Astrocyte of the cerebellum (primary cell): Measurements from ENCODE around the gene ATP11A.

ENCODE experiments used
- DNase-seq: peaks from one replicate; pipeline ENCODE4 v3.0.0-alpha.2; 2011; ENCODE audit warnings: low read depth
- H3K4me3 ChIP-seq: 2 replicates; pipeline ENCODE4 v1.5.1; 2011; ENCODE audit warnings: mild to moderate bottlenecking, low read depth, low read length, moderate library complexity
- CTCF ChIP-seq: IDR thresholded peaks from 2 replicates; pipeline ENCODE4 v1.5.1; 2012; ENCODE audit warnings: low read length, low read depth, moderate library complexity, mild to moderate bottlenecking; ENCODE audit errors: missing control alignments
- in situ Hi-C: cut with HindIII; loops from 2 replicates; pipeline ENCODE4 v1.10.0; 2017; ENCODE audit warnings: low sequenced_read_pairs

Gene ATP11A

DNA sequence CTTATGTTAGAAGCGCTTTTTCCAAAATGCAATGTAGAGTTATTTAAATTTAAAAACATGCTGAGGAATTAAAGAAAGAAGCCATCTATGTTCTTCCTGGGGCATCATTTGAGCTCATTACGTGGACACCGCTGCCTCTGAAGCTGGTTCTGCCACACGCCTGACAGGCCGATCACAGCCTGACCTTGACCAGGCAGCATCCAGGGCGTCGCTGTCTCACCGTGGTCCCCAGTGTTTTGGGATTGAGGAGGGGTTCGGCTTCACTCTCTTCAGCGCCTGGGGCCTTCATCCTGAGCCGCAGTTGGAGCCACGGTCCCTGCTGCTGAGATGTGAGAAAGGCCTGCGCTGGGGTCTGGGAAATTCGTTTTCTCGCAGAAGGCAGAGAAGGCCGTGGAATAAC, 64.0 kb downstream of the ATP11A start:
- H3K4me3 ChIP-seq = no peak overlapping the region
- in situ Hi-C loops = no loop called here
- DNase-seq = no peak
- no peak for TF ChIP-seq CTCF

DNA sequence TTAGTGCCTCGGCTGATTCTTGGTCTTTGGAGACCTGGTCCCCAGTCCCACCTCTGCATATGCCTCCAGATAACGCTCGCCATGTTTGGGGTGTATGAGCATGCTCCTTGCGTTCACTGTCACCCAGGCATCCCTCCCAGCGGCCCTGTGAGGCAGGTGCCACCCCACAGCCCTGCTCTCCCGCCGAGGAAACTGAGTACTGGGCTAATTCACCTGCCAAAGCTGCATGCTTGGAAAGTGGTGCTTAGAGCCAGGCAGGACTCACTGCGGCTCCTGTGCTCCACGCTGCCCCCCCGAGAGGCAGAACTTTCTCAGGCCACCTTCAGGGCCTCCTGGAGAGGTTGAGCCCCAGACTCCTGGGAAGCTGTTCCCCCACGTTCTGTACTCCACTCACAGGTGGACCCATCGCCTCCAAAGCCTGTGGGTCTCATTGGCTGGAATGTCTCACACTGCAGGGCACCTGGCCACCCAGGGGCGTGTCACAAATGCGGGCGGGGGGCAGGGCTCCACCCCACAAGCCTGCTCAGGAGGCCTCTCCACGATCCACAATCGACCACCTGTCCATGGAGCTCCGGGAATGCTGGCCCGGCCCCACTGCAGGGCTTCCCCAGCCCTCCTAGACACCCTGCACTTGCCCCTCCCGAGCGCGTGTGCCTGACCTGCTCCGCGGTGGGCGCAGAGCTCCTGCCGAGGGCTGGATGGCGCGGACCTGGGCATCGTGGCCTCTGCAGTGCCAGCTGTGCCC, 64.6 kb downstream of the ATP11A start:
- H3K4me3 ChIP-seq = no peak overlapping the region
- in situ Hi-C loops = no loop called here
- no peak for TF ChIP-seq CTCF
- no peak for DNase-seq

DNA sequence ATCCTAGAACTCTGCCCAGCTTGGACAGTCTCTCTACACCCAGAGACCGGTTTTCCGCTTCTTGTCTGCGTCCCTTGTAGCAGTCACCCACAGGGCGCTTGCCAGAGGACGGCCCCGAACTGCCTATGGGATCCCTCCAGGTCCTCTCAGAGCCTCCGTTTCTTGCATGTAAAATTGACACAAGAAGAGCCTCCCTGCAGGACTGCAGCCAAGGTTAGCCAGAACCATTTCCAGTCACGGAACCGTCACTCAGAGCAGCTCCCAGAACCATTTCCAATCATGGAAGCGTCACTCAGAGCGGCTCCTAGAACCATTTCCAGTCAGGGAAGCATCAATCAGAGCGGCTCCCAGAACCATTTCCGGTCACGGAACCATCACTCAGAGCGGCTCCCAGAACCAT, 65.5 kb downstream of the ATP11A start:
- in situ Hi-C loops = no loop called here
- no peak for DNase-seq
- H3K4me3 ChIP-seq = no peak overlapping the region
- no peak for TF ChIP-seq CTCF

DNA sequence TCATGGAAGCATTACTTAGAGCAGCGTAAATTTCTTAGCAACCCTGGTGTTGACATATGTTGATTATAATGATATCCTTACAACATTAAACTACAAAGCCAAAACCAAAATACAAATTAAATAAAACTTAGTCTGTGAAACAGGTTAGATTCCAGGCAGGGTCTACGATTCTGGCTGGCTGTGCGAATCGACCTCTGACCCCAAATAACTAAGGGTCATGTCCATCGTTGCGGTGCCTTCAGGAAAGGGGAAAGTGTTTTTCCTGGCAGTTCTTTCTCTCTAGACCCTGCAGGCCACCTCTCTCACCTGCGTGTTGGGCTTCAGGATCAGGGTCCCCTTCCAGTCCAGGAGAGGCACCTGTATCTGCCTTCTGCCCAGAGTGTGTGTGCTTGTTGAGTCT, 66.2 kb downstream of the ATP11A start:
- DNase-seq = no peak
- in situ Hi-C loops = no loop called here
- H3K4me3 ChIP-seq = no peak overlapping the region
- no peak for TF ChIP-seq CTCF

DNA sequence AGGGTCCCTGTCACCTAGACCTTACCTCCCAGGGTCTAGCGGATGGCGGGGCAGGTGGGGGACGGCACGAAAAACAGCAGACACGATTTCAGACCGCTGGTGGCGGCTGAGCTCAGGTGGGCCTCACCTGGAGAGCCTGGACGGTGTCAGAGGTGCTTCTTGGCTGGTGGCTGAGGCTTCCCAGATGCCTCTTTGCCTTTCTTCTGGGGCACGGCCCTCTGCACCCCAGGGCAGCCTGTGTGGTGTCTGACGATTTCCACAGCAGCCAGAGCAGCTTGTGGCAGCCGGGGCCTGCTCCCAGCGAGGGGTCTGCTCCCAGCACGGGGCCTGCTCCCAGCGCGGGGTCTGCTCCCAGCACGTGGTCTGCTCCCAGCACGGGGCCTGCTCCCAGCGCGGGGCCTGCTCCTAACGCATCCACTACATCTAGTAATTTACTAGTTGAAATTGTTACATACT, 66.7 kb downstream of the ATP11A start:
- no peak for DNase-seq
- in situ Hi-C loops = no loop called here
- no peak overlapping the region for H3K4me3 ChIP-seq
- no peak for TF ChIP-seq CTCF

DNA sequence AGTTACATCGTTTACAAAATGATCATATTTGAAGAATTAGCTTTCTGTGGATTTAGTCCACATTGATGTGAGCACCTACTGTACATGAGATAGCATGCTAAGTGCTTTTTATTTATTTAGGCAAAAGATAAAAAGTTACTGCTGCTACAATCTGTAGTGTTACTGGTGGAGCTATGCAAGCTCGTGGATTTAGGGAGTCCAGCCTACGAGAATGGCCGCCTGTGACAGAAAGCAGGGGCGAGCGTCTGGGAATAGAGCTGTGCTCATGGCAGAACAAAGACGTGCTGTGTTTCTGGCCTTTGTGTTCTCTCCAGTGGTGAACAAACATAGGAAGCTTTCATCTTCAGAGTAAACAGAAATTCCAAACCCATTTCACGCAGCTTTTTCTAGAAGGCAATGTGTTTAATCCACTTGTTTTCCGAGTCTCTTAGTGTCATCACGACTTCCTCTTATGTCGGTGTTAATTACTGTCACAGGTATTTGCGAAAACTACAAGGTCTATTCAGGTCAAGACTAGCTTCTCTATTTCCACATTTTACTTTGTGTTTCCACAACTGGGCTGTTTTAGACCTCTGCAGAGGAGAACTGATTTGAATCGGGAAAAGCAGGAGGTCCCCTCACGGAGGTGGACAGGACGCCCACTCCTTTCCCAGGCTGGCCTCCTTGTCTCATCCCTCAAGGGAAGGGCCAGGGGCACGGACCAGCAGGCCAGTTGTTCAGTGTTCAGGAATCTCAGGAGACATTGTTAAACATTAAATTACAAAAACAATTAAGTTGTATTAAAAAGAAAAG, 67.3 kb downstream of the ATP11A start:
- no peak for TF ChIP-seq CTCF
- DNase-seq = no peak
- H3K4me3 ChIP-seq = no peak overlapping the region
- in situ Hi-C loops = no loop called here
